Limb (tissue), 2 donors: ENCODE results near the gene QSER1.

Experiments
- DNase-seq, 2 donors: peaks; one replicate each; pipeline ENCODE4 v3.0.0-alpha.2; 2016; ENCODE audit errors: extremely low spot score in 2 of 2

QSER1 gene

DNA sequence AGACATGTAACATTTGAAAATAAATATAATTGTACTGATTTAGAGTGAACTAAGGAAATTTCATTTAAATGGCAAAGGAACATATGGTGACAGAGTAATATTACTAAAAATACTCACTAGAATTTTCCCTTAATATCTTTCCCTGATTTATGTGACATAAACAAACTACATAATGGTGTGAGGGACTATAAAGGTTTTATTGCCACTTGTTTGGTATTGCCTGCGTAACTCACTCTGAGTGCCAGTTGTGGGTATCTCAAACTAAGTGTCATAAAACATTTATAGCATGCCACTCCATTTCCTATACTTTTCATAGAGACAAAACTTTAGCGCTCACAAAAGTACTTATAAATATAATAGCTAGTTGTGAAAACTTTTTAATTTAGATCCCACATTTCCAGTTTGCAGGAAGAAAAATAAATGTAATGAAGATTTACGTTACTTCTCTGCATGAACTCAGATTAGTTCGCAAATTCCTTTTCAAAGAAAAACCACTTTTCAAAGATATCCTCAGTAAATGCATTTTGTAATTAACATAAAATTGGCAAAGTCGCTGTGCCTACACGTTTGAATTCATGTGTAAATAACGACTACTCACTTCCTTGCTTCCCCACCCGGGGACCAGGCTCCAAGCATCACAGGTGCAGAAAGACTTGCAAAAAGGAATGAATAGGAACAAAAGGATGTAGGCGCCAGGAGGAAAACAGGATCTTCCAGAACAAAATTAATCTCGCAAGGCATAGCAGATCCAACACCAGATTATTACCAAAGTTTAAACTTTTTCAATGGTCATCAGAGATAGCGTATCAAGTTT is 1.6 kb upstream of the QSER1 start:
- DNase-seq = no peak

DNA sequence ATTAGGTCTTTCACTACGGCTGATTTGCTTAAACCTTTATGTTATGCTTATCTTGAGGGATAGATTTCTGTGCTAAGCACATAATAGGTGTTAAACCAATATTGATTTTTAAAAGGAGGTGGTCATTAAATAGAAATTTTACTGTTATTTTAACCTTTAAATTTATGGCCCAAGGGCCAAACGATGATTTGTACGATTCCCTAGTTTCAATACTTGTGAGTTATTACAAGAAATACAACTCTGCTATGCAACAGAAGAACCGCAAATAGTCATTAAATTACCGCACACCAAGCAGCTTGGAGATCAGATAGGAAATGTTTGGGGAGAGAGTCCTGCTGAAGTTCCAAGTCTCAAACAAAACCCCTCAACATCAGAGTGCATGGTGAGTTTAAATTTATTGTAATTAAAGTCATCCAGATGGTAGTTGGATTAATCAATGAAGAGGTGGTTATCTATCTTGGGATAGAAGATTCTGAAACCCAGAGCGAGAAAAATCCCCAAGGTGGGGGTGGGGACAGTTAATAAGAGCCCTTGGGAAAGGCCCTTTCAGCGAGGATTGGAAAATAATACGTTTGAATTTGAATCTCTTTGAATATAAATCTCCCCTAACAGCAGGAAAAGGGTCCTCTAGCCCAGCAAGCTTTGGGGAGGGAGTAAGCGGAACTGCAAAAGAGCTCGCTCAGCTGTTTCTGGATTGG is 805 bp upstream of the QSER1 start:
- DNase-seq = peak in 1 of 2 donors; percentile 5

DNA sequence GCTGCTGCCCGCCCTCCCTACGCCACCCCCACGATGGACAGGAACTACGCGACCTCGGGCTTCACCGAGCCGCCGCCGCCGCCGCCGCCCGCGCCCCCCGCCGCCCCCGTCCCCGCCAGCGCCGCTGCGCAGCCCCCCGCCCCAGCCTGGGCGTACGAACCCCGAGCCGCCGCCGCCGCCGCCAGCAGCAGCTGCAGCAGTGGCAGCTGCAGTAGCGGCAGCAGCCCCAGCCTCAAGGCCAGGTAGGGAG is 407 bp downstream of the QSER1 start:
- peak in 1 of 2 donors; percentile 89 for DNase-seq

DNA sequence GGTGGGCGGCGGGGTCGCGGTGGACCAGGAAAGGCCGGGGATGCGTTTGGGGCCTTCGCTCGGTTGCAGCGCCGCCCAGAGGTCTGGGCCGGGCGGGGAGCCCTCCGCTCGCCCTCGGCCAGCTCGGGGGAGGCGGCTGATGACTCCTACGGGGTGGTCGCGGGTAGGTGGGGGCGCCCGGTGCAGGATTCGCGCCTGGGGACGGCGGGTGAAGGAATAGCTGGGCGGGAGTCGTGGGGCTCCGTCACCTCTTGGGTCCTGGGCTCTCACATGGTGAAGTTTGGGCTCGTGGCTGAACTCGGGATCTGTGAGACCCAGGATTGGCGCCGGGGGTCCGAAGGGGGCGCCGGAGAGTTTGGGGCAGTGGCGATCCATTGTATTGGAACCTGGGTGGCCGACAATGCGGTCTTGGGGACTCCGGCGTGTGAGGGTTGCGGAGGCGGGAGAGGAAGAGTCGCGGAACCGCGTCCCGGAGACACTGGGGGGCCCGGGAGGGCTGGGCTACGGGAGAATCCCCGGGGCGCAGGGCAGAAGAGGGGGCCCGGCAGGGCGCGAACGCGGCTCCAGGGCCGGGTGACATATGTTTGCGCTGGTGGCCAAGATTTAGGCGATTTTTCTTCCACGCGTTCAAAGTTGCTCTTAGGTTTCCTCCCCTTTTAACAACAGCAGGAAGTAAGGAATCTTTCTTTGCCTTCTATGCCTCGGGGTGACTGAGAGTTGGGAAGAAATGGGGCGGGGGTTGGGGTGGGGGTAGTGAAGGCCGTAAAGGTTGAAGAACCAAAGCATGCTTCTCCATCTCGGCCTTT is 935 bp downstream of the QSER1 start:
- peak; percentile 42 to 86 for DNase-seq

DNA sequence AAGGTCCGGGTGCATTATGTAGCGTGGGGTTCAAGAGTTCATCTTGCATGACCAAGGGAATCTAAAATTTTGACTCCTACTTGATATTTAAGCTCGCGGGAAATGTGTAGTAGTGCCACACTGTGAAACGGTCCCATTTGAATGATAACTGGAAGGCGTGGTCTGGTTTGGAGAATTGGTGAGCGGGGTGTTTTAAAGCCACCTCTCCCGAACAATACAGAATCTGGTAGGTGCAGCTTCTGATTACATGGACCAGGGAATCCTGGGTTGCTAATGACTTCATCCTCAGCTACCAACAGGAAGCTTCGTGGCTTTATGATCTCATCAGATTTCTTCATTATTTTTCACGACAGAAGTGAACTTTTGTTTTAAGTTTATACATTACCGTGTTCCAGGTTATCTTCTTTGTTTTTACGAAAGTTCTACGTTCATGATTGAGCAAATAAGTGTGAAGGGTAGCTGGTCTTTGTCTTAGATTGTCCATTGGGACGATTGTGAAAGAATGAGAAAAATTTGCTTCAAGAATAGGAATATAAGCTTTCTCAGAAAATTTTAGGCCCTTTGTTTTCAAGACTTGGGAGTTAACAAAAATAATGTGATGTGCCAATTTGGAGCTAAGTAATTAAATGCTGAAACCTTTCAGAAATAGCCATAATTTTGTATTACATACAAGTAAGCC is 1.7 kb downstream of the QSER1 start:
- DNase-seq = peak; percentile 49 to 60

DNA sequence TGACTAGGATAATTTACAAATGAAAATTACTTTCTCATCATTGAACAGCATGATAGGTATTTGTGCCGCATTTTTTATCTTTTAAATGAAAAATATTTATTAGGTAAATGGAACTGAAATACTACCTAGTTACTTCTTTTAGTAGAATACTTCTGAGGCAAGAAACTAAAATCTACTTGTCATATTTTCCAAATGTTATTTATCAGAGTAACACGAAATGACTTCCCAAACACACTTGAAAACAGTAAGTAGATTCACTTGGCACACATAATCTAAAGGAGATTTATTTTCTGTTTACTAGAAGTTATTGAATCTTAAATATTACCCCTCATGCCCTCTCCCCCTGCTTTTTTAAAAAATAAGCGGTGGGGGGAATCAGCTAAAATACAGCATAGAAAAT is 2.3 kb downstream of the QSER1 start:
- no peak for DNase-seq

DNA sequence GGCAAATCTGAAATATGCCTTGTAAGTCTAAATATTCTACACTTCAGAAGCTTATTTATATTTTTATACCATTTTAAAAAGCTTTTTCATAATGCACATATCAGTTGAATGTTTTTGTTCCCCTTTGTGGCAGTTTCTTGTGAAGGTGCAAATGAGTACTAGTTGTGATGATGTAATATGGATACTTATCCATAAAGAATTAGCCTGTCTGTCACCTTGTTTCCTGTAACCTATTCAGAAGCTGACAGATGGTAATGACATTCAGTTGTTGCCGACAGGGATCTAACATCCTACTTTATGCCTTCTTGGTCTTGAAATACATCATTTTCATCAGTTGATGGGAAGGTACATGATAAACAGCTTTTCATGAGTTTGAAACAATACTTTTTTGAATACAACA is 2.9 kb downstream of the QSER1 start:
- no peak for DNase-seq

DNA sequence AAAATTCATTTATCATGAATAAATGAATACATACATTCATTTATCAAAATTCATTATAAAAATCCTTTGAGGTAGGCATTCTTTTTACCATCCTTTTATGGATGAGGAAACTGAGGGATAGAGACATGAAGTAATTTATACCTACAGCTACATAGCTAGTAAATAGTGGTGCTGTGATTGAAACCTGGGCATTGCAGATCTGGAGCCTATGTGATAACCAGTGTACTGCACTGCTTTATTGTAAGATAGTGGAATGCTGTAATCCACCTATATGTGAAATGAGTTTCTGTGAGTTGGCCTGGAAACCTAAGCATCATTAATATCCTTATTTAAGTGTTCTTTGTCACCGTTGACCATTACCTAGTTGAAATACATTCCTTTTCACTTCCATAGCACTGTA is 4.5 kb downstream of the QSER1 start:
- DNase-seq = no peak

DNA sequence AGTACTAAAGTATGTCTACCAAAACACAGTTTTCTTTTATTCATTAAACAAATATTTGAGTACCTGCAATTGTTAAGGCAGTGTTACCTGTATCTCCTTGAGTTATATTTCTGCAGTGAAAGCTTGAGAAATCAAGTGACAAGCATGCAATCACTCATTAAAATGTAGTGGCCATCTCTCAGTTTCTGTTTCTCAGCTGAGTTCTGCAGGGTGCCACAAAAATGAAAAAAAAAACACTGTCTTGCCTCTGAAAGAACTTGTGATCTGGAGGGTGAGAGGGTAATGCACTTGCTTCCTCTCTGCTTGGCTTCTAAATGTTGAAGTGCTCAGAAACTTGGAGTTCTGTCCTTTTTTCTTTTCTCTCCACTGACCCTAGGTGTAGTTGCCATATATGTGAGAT is 6.8 kb downstream of the QSER1 start:
- no peak for DNase-seq

DNA sequence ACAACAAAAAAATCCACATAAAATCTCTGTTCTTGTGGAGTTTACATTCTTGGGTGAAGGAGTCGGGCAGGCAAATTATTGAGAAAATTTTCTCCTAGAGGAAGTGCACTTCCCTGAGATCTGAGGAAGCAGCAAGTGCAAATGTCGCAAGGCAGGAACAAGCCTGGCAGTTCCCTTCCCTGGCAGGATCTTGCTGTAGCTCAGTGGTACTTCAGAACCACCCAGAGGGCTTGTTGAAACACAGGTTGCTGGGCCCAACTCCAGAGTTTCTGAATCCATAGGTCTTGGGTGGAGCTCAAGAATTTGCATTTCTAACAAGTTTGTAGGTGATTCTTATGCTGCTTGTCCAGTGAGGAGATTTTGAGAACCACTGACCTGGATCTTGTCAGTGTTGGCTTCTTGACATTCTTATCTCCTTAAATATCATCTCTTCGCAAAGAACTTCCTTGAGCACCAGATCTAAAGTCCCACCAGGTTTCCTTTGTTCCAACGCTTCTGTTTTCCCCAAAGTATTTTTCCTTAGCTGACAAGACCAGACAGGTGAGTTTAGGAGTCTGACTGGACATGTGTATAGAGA is 9.6 kb downstream of the QSER1 start:
- no peak for DNase-seq

DNA sequence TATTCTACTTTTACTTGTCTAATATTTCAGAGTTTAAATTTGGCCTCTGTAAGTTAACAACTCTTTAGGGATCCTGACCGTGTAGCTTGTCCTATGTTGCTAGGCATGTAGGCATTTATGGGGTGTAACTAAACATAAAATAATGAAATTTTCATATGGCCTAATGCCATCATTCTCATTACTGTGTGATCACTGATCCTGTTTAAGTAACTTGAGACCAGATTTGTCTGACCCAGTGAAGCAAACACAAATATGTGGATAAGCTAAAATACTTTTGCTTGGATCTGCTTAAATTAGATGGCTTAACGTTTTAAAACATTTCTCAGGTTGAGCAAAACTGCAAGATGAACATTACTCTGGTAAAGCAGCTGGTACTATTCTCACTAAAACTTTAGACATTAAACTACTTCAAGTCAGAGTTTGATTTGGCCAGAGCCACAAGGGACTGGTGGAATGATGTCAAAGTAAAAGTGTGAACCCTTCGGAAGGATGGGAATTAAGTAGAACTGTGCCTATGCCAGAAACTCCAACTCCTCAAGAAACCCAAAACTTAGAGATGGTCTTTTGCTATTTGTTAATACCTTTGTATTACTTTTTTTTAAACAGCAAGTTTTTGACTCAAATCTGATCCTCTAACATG is 12.5 kb downstream of the QSER1 start:
- no peak for DNase-seq

DNA sequence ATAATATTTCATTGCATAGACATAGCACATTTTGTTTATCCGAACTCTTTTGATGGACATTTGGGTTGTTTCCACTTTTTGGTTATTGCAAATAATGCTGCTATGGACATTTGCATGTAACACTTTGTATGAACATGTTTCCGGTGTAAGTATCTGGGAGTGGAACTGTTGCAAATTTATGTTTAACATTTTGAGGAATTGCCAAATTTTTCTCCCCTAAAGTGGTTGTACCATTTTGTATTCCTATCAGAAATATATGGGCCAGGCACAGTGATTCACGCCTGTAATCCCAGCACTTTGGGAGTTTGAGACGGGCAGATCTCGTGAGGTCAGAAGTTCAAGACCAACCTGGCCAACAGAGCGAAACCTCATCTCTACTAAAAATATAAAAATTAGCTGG is 16.0 kb downstream of the QSER1 start:
- DNase-seq = no peak

DNA sequence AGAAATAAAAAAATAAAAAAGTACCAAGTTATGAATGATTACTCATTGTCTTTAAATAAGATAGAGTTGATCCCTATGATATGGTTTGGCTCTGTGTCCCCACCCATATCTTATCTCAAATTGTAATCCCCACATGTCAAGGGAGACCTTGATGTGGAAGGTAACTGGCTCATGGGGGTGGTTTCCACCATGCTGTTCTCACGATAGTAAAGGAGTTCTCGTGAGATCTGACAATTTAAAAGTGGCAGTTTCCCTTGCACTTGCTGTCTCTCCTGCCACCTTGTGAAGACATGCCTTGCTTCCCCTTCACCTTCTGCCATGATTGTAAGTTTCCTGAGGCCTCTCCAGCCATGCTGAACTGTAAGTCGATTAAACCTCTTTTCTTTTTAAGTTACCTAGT is 18.8 kb downstream of the QSER1 start:
- no peak for DNase-seq

DNA sequence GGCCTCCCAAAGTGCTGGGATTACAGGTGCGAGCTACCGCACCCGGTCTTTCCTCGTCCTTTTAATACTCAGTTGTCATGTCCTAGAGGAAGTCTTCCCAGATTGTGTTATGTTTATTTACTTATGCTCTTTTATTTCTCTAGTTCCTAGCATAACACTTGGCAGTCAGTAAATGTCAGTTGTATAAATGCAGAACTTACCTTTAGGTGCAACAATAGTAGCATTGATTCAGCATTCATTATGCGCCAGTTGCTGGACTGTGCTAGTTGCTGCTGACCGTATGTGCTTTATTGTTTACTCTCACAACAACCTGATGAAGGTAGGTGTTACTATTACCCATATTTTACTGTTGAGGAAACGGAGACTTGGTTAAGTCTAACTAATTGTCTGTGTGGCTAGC is 20.8 kb downstream of the QSER1 start:
- DNase-seq = no peak

DNA sequence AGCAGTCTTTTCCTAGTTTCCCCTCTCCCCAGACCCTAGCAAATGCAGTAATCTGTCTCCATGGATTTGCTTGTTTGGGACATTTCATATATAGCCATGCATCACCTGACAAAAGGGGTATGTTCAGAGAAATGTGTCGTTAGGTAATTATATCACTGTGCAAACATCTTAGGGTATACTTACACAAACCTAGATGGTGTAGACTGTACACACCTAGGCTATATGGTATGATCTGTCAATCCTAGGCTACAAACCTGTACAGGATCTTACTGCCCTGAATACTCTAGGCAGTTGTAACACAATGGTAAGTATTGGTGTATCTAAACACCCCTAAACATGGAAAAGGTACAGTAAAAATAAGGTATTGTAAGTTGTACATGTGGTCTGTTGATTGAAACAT is 23.8 kb downstream of the QSER1 start:
- DNase-seq = no peak

DNA sequence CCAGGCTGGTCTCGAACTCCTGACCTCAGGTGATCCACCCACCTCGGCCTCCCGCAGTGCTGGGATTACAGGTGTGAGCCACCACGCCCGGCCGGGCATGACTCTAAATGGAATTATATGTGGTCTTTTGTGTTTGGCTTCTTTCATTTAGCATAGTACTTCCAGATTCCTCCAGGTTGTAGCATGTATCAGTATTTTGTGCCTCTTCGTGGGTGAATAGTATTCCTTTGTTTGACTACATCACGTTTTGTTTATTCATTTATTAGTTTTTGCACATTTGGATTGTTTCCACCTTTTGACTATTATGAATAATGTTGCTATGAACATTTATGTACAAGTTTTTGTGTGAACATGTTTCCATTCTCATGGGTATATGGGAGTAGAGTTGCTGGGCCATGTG is 24.4 kb downstream of the QSER1 start:
- no peak for DNase-seq

DNA sequence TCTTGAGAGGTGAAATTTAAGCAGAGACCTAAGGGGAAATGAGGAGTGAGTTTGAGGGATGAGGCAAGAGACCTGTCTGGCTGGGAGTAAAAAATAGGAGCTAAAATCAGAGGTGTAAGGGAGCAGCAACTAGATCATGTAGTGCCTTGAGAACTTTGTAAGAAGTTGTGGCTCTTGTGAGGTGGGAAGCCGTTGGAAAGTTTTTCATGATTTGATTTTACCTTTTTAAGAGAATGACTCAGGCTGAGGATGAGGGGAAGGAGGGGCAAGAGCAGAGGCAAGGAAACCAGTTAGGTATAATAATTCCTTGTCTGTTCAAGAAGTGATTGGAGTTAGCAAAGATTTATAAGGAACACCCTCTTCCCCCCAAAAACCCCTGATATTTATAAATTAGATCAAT is 25.8 kb downstream of the QSER1 start:
- DNase-seq = no peak

DNA sequence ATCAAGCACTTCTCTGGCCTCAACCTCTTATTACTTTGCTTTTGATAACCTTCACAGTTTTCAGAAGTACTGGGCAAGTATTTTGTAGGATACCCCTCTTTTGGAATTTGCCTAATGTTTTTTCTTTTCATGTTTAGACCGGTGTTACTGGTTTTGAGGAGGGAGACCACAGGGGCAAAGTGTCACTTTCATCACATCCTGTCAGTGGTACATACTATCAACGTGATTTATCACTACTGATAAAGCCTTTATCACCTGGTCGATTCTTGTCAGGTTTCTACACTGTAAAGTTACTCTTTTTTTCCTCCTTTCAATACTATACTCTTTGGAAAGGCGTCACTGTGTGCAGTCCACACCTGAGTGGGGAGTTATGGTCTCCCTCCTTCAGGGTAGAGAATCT is 26.7 kb downstream of the QSER1 start:
- no peak for DNase-seq

DNA sequence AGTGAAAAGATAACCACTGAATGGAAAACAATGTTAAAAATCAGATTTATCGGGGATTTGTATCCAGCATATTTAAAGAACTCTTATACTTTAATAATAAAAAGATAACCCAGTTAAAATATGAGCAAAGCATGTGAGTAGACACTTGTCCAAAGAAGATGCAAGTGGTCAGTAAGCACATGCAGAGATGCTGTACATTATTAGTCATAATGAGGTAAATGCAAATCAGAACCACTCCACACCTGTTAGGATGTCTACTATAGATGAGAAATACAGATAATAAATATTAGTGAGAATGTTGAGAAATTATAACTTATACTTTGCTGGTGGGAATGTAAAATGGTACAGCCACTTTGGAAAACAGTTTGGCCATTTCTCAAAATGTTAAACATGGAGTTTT is 28.0 kb downstream of the QSER1 start:
- DNase-seq = no peak

DNA sequence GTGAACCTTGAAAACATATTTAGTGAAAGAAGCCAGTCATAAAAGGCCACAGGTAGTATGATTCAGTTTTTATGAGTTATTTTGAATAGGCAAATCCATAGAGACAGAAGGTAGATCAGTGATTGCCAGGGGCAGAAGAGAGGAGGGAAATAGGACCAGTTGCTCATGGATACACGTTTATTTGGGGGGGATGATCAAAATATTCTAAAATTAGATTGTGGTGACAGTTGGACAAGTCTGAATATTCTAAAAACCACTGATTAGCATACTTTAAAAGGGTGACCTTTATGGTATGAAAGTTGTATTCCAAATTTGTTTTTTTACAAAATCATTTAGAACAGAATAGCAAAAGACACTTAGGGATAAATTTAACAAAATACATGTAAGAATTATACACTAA is 28.6 kb downstream of the QSER1 start:
- no peak for DNase-seq

DNA sequence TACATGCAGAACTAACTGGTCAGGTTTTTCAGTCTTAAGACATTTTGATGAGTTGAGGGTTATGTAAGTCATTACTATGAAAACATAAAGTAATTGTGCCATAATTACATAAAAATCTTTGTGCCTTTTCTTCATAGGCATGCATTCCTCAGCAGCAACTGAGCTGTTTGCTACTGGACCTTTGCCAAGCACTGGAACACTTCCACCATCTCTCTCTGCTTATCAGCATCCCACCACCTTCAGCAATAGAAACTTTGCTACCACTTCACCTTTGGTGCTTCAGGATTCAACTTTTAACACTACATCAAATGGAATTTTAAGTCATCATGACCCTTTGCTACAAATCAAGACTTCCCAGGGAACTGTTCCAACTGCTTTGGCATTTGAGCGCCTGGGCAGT is 39.0 kb downstream of the QSER1 start:
- no peak for DNase-seq
